GM19043 (cell line): ENCODE results near the gene VTA1.

ENCODE experiments used
- ATAC-seq: cut with Tn5 transposase; IDR thresholded peaks from one replicate; pipeline ENCODE4 v1.9.1; 2021; ENCODE audit warnings: low read depth; ENCODE audit not compliant: unreplicated experiment

The VTA1 gene

DNA sequence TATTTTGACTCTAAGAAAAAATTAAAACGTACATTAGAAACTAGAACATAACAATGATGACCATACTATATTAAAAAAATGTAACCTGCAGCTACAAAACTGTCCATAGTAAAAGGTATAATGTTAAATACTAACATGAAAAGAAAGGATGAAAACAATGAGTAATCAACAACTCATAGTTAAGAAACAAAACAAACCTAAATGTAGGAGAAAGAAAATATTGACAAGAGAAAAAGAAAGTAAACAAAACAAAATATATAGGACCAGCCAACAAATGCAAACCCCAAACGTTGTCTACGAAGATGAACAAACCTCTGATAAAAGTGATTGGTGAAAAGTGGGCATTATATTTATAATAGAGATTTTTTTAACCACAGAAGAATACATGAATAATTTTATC is 113.7 kb downstream of the VTA1 start:
- no peak for ATAC-seq

DNA sequence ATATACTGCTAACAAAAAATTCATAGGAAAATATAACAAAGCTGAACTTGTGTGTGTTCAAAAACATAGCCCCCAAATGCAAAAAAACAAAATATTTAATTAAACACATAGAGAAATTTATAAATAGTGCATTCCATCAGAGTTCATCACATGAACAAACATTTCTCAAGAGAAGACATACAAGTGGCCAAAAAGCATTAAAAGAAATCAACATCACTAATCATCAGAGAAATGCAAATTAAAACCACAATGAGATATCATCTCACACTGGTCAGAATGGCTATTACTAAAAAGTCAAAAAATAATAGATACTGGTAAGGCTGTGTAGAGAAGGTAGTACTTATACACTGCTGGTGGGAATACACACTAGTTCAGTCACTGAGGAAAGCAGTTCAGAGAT is 115.2 kb downstream of the VTA1 start:
- ATAC-seq = no peak

DNA sequence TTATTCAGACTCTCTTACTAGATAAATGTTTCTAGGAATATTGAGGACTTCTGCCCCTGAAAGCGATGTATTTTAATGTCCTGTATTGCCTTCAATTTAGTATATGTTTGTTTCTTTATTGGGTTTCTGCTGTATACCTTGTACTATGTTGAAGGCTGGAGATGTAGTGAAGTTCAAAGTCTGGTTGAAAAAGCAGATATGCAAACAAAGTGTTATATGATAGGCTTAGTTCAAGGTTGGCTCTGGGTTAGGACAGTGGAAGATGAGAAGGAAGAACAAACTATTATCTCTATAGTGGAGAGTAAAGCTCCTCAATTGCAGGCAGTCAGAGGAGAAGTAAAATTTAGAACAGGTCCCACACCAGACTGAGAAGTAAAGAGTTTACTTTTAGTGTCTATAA is 118.4 kb downstream of the VTA1 start:
- ATAC-seq = no peak

DNA sequence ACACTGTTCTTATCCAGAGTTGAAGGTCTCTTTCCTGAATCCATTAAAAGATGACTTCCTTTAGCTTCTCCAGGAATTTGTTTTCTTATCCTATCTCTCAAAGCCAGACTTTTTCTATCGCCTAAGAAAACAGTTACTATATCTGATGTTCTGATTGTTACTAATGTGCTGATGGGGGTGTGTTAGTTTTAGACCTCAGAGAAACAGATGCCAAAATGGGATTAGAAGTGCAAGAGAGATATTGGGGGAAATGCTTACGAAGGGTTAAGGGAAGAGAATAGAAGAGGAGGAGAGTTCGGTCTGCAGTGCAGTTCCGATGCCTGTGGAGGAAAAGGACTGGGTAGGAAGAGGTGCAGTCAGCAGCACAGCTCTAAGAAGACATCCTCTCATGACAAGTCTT is 119.0 kb downstream of the VTA1 start:
- ATAC-seq = no peak

DNA sequence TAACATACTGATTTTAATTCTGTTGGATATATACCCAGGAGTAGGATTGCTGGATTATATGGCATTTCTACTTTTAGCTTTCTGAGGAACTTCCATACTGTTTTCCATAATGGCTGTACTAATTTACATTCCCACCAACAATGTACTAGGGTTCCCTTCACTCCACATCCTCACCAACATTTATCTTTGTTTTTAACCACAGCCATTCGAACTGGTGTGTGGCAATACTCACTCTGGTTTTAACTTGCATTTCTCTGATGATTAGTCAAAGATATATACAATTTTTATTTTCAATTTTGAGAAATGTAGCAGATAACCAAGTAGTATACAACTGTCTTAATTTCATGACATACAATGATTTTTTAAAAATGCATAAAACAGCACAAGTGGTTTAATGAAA is 124.4 kb downstream of the VTA1 start:
- no peak for ATAC-seq
